Gastroesophageal sphincter (tissue), 4 donors: ENCODE data around the gene MYPN. TPM values are rescaled to one million over a fixed set of nuclear protein-coding genes. Genes with fewer than 3 reads are reported as not detected.

ENCODE experiments used
- ATAC-seq: fragments of 150-250 bp; one replicate; pipeline ENCODE4 v1.9.1; 2016; ENCODE audit warnings: mild to moderate bottlenecking, moderate library complexity
- H3K27ac ChIP-seq, 4 donors: fragments of 200-600 bp; sonication (generic) in 3 of 4; 1 replicate in 3 of 4; 2 replicates in 1 of 4; pipeline ENCODE4 v1.5.1; 2016 to 2019
- H3K27me3 ChIP-seq: fragments of 200-600 bp; sonication (generic); one replicate; pipeline ENCODE4 v1.5.1; 2019
- H3K36me3 ChIP-seq, 2 donors: fragments of 200-600 bp; sonication (generic); one replicate each; pipeline ENCODE4 v1.5.1; 2019; ENCODE audit warnings: control low read depth in 1 of 2
- H3K4me1 ChIP-seq, 3 donors: fragments of 200-600 bp; sonication (generic); 1 replicate in 2 of 3; 2 replicates in 1 of 3; pipeline ENCODE4 v1.5.1; 2016 to 2019; ENCODE audit warnings: control low read depth in 2 of 3
- H3K4me3 ChIP-seq, 2 donors: fragments of 200-600 bp; sonication (generic); one replicate each; pipeline ENCODE4 v1.5.1; 2019; ENCODE audit warnings: mild to moderate bottlenecking in 1 of 2, moderate library complexity in 1 of 2
- H3K9me3 ChIP-seq, 3 donors: fragments of 200-600 bp; sonication (generic); one replicate each; pipeline ENCODE4 v1.5.1; 2017 to 2019; ENCODE audit warnings: control low read depth in 2 of 3
- EP300 ChIP-seq: sonication (generic); formaldehyde crosslinking; IDR thresholded peaks from one replicate; pipeline ENCODE4 v1.6.1; 2017; ENCODE audit warnings: antibody characterized with exemption, mild to moderate bottlenecking
- POLR2A ChIP-seq, 2 donors: fragments of 450-650 bp; IDR thresholded peaks; one replicate each; pipeline ENCODE4 v1.6.1; 2017; ENCODE audit warnings: antibody characterized with exemption in 2 of 2, mild to moderate bottlenecking in 2 of 2, moderate library complexity in 1 of 2
- POLR2AphosphoS5 ChIP-seq: sonication (generic); formaldehyde crosslinking; IDR thresholded peaks from one replicate; pipeline ENCODE4 v1.6.1; 2017; ENCODE audit warnings: antibody characterized with exemption
- WGBS, 2 donors: methylation state at CpG; one replicate each; pipeline ENCODE4 v1.1.5; 2018; ENCODE audit warnings: low coverage in 1 of 2; 5-methylcytosine and 5-hydroxymethylcytosine counted together
- total RNA-seq, 4 donors: library from RNA; depleted of rRNA; stranded (reverse); fragments of >200 nt; gene quantifications; one replicate each; pipeline ENCODE4 v1.1.0, GENCODE V29; 2016
- TF ChIP-seq, protein P1 (sequence below), 4 experiments: fragments of 200-600 bp in 2 of 4; fragments of 450-650 bp in 2 of 4; sonication (generic) in 1 of 4; IDR thresholded peaks; one replicate each; pipeline ENCODE4 v1.5.1; 2017 to 2019; ENCODE audit warnings: antibody characterized with exemption in 4 of 4, mild to moderate bottlenecking in 2 of 4, moderate library complexity in 2 of 4

Gene MYPN
- total RNA-seq, 4 donors from 2014 or later = 0.79 to 1.9 TPM; not detected in 2

DNA sequence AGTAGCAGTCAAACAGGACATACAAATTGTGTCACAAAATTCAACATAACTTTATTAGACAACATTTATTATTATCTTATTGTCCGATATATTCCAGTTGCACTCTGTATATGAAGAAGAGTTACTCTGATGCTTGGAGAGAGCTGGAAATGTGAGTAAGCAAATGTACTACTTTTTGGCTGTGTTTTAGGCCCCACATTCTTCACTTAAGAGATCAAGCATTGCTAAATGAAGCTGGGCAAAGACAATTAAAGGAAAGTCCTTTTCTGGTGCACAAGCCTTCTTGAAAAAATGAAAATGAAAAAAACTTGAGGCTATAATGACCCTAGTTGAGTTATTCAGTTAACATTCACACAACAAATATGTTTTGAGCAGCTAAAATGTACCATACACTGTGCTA lies 26.1 kb downstream of the MYPN start:
- Histone ChIP-seq H3K4me1 (peaks cover 3 to 12% (median 5%) of the 10 kb centered on the region in 3 donors), H3K27me3 (no peaks in the 10 kb centered on the region), H3K4me3 (no peak overlapping the region), H3K9me3 (no peaks in the 10 kb centered on the region), H3K36me3 (no peaks in the 10 kb centered on the region), H3K27ac (peak overlapping the region in 3 of 4 donors; percentile 32 to 69 (median 39))
- 40 to 60% methylated on average over 1 of the region's 1 CpG for WGBS, 2 donors
- peak; percentile 48 for ATAC-seq
- TF ChIP-seq EP300 (no peak), POLR2AphosphoS5 (peak; percentile 24)

DNA sequence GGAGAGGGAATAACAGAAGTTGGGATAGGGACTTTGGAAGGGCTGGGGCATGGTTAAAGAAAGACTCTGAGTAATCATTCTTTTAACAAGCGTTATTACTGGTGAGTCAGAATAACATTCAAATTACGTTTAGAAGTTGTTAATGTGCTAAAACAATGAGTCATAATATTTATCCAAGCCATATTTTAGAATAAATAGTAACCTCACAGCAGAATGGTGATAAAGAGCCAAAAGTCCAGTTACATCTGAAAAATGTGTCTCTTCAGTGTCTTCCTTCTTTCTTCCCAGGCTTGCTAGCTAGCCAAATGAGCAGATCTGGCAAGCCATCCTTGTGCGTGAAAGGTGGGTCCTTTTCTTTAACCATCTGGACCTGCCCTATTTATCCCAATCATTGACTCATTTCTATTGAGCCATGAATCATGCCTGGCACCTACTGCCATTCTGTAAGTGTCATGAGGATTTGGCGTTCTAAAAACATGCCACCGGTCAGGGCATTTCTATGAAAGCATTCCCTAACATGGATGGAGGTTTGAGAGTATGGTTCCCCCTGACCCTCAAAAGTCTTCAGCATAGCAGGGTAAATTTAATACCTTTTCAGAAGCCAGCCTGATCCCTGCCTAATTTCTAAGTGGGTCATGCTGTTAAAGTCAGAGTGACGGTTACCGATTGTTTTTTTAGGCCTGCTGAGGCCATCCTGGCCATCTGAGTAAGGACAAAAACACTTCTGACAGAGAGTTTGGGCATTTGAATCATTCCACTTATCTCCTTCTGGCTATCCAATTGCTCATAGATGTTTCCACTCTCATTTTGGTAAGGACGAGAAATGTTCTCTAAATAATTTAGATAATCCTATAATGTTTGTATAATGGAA lies 26.9 kb downstream of the MYPN start:
- peak; percentile 78 for ATAC-seq
- Histone ChIP-seq H3K9me3 (no peaks in the 10 kb centered on the region), H3K4me1 (peaks cover 3 to 12% (median 5%) of the 10 kb centered on the region in 3 donors), H3K27ac (peak overlapping the region; percentile 7 to 75 (median 54)), H3K36me3 (no peaks in the 10 kb centered on the region), H3K27me3 (no peaks in the 10 kb centered on the region), H3K4me3 (no peak overlapping the region)
- WGBS, 2 donors = 21 to 30% methylated on average over 6 to 8 of the region's 8 CpGs
- TF ChIP-seq POLR2A (IDR thresholded peaks at IDR 0.05) = no peak
- peak; percentile 11 for TF ChIP-seq POLR2AphosphoS5

DNA sequence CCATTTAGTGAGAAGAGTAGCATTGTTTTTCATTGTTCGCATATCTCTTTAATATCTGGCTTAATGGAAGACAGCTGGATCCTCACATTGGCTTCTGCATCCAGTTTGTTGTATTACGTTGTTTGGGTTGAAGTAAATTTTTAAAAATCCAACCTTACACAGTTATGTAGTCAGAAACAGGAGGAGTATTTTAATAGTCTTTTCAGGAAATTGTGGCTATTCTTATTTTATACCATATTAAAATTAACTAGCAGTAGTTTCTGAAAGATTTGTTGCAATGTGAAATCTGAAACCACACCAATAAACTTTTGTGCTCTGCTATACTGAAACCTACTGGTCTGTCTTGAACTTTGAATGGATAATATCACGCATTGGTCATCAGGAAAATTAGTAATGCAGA lies 27.9 kb downstream of the MYPN start:
- Histone ChIP-seq H3K4me1 (peaks cover 3 to 12% (median 5%) of the 10 kb centered on the region in 3 donors), H3K36me3 (no peaks in the 10 kb centered on the region), H3K27ac (peak overlapping the region in 1 of 4 donors; percentile 69), H3K9me3 (no peaks in the 10 kb centered on the region), H3K27me3 (no peaks in the 10 kb centered on the region), H3K4me3 (no peak overlapping the region)
- ATAC-seq = no peak
- TF ChIP-seq, protein P1, sequence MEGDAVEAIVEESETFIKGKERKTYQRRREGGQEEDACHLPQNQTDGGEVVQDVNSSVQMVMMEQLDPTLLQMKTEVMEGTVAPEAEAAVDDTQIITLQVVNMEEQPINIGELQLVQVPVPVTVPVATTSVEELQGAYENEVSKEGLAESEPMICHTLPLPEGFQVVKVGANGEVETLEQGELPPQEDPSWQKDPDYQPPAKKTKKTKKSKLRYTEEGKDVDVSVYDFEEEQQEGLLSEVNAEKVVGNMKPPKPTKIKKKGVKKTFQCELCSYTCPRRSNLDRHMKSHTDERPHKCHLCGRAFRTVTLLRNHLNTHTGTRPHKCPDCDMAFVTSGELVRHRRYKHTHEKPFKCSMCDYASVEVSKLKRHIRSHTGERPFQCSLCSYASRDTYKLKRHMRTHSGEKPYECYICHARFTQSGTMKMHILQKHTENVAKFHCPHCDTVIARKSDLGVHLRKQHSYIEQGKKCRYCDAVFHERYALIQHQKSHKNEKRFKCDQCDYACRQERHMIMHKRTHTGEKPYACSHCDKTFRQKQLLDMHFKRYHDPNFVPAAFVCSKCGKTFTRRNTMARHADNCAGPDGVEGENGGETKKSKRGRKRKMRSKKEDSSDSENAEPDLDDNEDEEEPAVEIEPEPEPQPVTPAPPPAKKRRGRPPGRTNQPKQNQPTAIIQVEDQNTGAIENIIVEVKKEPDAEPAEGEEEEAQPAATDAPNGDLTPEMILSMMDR (IDR thresholded peaks at IDR 0.05) = no peak
- no peak for TF ChIP-seq POLR2A (IDR thresholded peaks at IDR 0.05)
- no peak for TF ChIP-seq POLR2AphosphoS5
- no peak for TF ChIP-seq EP300
- 72 to 91% methylated on average over 3 of the region's 3 CpGs for WGBS, 2 donors

DNA sequence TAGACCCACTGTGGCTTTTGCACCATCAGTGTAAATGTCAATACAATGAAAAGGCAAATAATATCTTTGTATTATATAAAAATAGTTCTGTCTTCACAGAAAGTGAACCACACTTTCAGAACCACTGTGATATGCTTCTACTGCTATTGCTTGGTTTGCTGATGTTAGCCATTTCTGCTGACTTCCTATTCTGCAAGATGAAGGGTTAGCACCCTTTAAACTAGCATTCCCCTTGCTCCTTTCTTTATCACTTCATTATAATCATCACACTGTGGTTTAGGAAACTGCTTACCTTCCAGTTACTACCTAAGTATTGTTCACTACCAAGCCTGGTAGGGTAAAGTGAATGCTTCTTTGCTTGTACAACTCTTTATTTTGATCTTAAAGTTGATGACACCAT lies 29.2 kb downstream of the MYPN start:
- Histone ChIP-seq H3K4me1 (peaks cover 3 to 12% (median 5%) of the 10 kb centered on the region in 3 donors), H3K4me3 (no peak overlapping the region), H3K36me3 (no peaks in the 10 kb centered on the region), H3K9me3 (no peaks in the 10 kb centered on the region), H3K27me3 (no peaks in the 10 kb centered on the region), H3K27ac (no peak overlapping the region)
- no peak for ATAC-seq
- TF ChIP-seq EP300 (no peak), POLR2AphosphoS5 (no peak), POLR2A (IDR thresholded peaks at IDR 0.05) (no peak)
- TF ChIP-seq, protein P1 (IDR thresholded peaks at IDR 0.05) = no peak

DNA sequence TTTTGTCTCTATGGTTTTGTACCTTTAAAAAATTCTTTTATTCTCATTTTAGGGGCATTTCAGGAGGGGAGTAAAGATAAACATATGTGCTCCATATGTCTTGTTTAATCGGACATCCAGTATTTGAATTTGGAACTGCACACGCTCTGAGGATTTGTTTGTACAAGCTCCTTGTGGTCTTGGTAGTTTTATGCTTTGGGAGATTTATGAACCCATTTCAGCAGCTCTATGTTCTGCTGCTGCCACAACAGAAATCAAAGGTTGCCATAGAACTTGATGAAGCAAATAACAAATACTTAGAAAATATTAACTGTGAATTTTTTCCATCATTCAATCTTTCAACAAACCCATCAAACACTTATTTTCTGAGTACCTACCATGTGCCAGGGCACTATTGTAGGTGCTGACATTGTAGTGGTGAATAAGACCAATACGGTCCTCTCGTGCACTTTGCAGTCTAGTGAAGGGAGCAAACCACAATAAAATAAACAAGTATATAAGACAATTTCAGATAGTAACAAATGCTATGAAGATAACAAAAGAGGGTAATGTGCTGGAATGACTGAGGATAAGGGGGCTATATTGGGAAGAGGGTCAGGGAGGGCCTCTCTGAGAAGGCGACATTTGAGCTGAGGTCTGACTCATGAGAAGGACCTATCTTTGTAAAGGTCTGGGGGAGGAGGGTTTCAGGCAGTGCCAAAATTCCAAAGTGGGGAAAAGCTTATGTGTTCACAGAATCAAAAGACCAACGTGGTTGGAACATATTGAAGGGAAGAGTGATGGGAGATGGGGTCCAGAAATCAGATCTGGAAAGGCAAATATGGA lies 30.4 kb downstream of the MYPN start:
- H3K9me3 ChIP-seq = no peaks in the 10 kb centered on the region
- no peak overlapping the region for H3K4me3 ChIP-seq
- 61 to 72% methylated on average over 6 of the region's 6 CpGs for WGBS, 2 donors
- no peak for TF ChIP-seq POLR2A (IDR thresholded peaks at IDR 0.05)
- TF ChIP-seq EP300 = no peak
- TF ChIP-seq, protein P1 (IDR thresholded peaks at IDR 0.05) = no peak
- TF ChIP-seq POLR2AphosphoS5 = no peak
- peaks cover 3 to 12% (median 5%) of the 10 kb centered on the region in 3 donors for H3K4me1 ChIP-seq
- H3K36me3 ChIP-seq = no peaks in the 10 kb centered on the region
- no peak for ATAC-seq
- H3K27me3 ChIP-seq = no peaks in the 10 kb centered on the region
- H3K27ac ChIP-seq = no peak overlapping the region
